VCaP (cell line): Measurements from ENCODE around the gene RIF1.

ENCODE experiments used
- H3K27ac ChIP-seq: fragments of 450-650 bp; 2 replicates; pipeline ENCODE4 v1.5.1; 2017
- CTCF ChIP-seq: fragments of 450-650 bp; conservative IDR thresholded peaks from 2 replicates; pipeline ENCODE4 v1.5.1; 2017; ENCODE audit warnings: mild to moderate bottlenecking, moderate library complexity

Gene RIF1

GRCh38 chr2:151381266-151381665 lies 28.4 kb upstream of the RIF1 start:
- H3K27ac ChIP-seq: no peak overlapping the region
- no peak for TF ChIP-seq CTCF

DNA sequence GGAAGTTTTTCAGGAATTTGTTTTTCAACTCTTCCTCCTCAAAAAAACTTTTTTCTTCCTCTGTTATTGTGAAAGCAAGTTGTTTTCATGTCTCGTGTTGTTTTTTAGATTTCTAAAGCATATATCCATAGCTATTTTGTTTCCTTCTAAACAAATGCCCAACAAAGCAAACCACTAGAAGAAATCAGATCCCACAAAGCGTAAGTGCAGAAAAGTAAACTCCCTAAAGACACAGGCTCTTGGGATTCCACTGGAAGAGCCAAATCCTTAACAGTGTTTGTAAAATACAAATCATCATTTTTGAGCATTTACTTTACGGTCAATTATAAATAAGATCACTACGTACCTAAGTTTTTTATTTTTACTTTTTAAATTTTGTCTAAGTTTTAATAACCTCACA lies 21.7 kb upstream of the RIF1 start:
- H3K27ac ChIP-seq: no peak overlapping the region
- no peak for TF ChIP-seq CTCF

GRCh38 chr2:151391436-151391835 lies 18.3 kb upstream of the RIF1 start:
- H3K27ac ChIP-seq: peak overlapping the region; percentile 30; the same call in 1 of the 2 replicates
- TF ChIP-seq CTCF: no peak

GRCh38 chr2:151394509-151394908 lies 15.2 kb upstream of the RIF1 start:
- no peak overlapping the region for H3K27ac ChIP-seq
- no peak for TF ChIP-seq CTCF

DNA sequence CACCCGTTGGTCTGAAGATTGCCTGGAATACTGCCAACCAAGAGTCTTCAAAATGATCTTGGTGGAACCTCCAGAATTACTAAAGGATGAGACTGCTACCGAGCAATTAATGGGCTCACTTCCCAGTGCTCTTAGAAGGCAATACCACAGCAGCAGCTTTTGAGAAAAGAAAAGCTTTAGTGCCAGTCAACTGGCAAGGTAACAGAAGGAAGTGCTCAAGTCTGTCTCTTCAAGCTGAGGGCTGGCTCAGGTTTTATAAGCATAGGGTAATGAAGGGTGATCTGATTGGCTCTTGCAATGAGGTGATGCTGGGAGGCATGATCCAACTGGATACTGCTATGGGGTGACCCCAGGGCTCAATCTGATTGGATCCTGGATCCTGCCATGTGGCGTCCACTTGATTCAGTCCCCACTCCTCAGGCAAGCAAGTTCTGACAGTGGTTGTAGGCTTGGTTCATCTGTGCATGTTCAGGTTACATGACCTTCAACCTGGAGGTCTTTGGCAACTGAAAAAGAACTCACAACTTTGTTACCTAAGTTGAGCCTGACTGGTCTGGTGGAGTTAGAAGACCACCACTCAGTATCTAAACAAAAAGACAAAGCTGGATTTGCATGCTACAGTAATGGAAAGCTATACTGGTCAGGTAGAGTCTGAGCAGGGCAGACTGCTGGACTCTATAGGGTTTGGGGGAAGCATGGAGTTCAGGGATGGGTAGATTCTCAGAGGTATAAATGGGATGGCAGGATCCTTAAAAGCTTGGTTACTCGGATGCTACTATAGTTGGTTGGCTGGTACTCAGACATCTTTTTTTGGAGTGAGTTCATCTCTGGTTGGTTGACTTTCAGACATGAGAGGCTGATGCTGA lies 14.0 kb upstream of the RIF1 start:
- H3K27ac ChIP-seq: no peak overlapping the region
- TF ChIP-seq CTCF: no peak

DNA sequence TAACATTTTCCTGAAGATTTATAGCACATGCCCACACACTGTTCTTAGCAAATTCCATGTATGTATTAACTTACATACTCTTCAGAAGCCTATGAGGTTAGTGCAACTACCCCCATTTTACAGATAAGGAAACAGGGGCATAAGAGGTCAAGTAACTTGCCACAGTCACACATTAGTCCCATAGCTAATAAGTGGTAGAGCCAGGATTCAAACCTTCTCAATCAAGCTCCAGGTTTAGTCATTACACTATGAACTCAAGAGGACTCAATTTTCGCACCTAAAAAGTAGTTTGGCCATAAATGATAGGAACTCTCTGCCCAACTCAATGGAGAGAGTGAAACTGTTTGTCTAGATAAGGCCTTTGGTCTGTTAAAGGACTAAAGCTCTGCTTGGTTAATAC lies 9.7 kb upstream of the RIF1 start:
- no peak for TF ChIP-seq CTCF
- no peak overlapping the region for H3K27ac ChIP-seq

DNA sequence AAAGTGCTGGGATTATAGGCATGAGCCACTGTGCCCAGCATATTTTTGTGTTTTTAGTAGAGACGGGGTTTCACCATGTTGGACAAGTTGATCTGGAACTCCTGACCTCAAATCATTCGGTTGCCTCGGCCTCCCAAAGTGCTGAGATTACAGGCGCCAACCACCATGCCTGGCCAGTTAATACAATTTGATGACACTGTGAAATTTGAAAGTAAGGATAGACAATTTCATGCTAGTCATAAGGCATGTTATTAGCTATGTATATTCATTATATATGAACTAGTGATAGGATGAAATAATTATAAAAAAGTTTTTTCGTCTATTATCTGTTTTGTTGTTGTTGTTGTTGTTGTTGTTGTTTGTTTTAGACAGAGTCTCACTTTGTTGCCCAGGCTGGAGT lies 8.6 kb upstream of the RIF1 start:
- no peak overlapping the region for H3K27ac ChIP-seq
- no peak for TF ChIP-seq CTCF
